Lower leg skin (tissue), 4 donors: ENCODE results near the gene FAM170B. TPM values are rescaled to one million over a fixed set of nuclear protein-coding genes. Genes with fewer than 3 reads are reported as not detected.

Experiments used
- DNase-seq, 2 donors: peaks; one replicate each; pipeline ENCODE4 v3.0.0-alpha.2; 2019; ENCODE audit warnings: low spot score in 2 of 2
- H3K4me3 ChIP-seq: fragments of 200-600 bp; sonication (generic); 2 replicates; pipeline ENCODE4 v1.5.1; 2017; ENCODE audit warnings: mild to moderate bottlenecking, low read depth; ENCODE audit not compliant: poor library complexity, severe bottlenecking
- CTCF ChIP-seq, 3 donors: fragments of 450-650 bp; IDR thresholded peaks; one replicate each; pipeline ENCODE4 v1.5.1; 2016; ENCODE audit warnings: antibody characterized with exemption in 3 of 3, mild to moderate bottlenecking in 3 of 3, moderate library complexity in 2 of 3
- POLR2A ChIP-seq, 2 donors: fragments of 450-650 bp; IDR thresholded peaks; one replicate each; pipeline ENCODE4 v1.6.1; 2016 to 2017; ENCODE audit warnings: antibody characterized with exemption in 2 of 2, mild to moderate bottlenecking in 1 of 2, moderate library complexity in 1 of 2
- WGBS, 2 donors: methylation state at CpG; one replicate each; pipeline ENCODE4 v1.1.5; 2018; 5-methylcytosine and 5-hydroxymethylcytosine counted together
- intact Hi-C: fragments of 100-400 bp; cut with DNase I; formaldehyde crosslinking; loops from one replicate; pipeline ENCODE4 v1.15.0; 2023; ENCODE audit warnings: low total_unique reads
- total RNA-seq, 4 donors: library from RNA; depleted of rRNA; stranded (reverse); fragments of >200 nt; gene quantifications; one replicate each; pipeline ENCODE4 v1.1.0, GENCODE V29; 2016

Gene FAM170B
- total RNA-seq, 4 donors from 2014 or later: not detected

- intact Hi-C loops: no loop called here
- WGBS, 2 donors: 44 to 51% methylated on average over 3 of the region's 3 CpGs
- peak in 1 of 2 donors; percentile 23 for DNase-seq
- no peak overlapping the region for H3K4me3 ChIP-seq
- TF ChIP-seq POLR2A (IDR thresholded peaks at IDR 0.05) (no peak), CTCF (IDR thresholded peaks at IDR 0.05) (no peak)
Measured at GRCh38 chr10:49112851-49113250, 21.0 kb downstream of the FAM170B start.

- peak in 1 of 2 donors; percentile 68 for DNase-seq
- no peak overlapping the region for H3K4me3 ChIP-seq
- 66 to 78% methylated on average over 3 of the region's 3 CpGs for WGBS, 2 donors
- intact Hi-C loops: no loop called here
- TF ChIP-seq POLR2A (IDR thresholded peaks at IDR 0.05): no peak
- no peak for TF ChIP-seq CTCF (IDR thresholded peaks at IDR 0.05)
Measured at GRCh38 chr10:49112098-49112497, 21.7 kb downstream of the FAM170B start.

GRCh38 chr10:49111320-49111698 lies 22.5 kb downstream of the FAM170B start:
- WGBS, 2 donors: 67 to 72% methylated on average over 8 of the region's 8 CpGs
- TF ChIP-seq POLR2A (IDR thresholded peaks at IDR 0.05): no peak
- intact Hi-C loops: no loop called here
- no peak overlapping the region for H3K4me3 ChIP-seq
- peak in 1 of 2 donors; percentile 79 for DNase-seq

GRCh38 chr10:49110684-49111319 lies 23.0 kb downstream of the FAM170B start:
- peak in 1 of 2 donors; percentile 59 for DNase-seq
- 93 to 100% methylated on average over 4 of the region's 4 CpGs for WGBS, 2 donors
- intact Hi-C loops: no loop called here
- H3K4me3 ChIP-seq: no peak overlapping the region
- TF ChIP-seq POLR2A (IDR thresholded peaks at IDR 0.05) (no peak), CTCF (IDR thresholded peaks at IDR 0.05) (no peak)

- intact Hi-C loops: loop anchor here (5.0 kb wide), 1 partner anchor 267 kb away; no protein-coding TSS in a partner anchor
- peak; percentile 37 to 91 for DNase-seq
- 40 to 46% methylated on average over 9 of the region's 9 CpGs for WGBS, 2 donors
- H3K4me3 ChIP-seq: no peak overlapping the region
- no peak for TF ChIP-seq POLR2A (IDR thresholded peaks at IDR 0.05)
Measured at GRCh38 chr10:49109669-49110340, 24.0 kb downstream of the FAM170B start.

- no peak overlapping the region for H3K4me3 ChIP-seq
- intact Hi-C loops: loop anchor here (5.0 kb wide), 1 partner anchor 269 kb away; no protein-coding TSS in a partner anchor
- TF ChIP-seq CTCF (IDR thresholded peaks at IDR 0.05) (no peak), POLR2A (IDR thresholded peaks at IDR 0.05) (no peak)
- peak in 1 of 2 donors; percentile 52 for DNase-seq
- WGBS, 2 donors: 91 to 92% methylated on average over 7 of the region's 7 CpGs
Measured at GRCh38 chr10:49108656-49109055, 25.2 kb downstream of the FAM170B start.
